GM19438 (cell line): ENCODE data around the gene DRGX.

ENCODE experiments used
- ATAC-seq: cut with Tn5 transposase; IDR thresholded peaks from one replicate; pipeline ENCODE4 v1.9.1; 2021; ENCODE audit warnings: low read depth; ENCODE audit not compliant: unreplicated experiment

DRGX gene

DNA sequence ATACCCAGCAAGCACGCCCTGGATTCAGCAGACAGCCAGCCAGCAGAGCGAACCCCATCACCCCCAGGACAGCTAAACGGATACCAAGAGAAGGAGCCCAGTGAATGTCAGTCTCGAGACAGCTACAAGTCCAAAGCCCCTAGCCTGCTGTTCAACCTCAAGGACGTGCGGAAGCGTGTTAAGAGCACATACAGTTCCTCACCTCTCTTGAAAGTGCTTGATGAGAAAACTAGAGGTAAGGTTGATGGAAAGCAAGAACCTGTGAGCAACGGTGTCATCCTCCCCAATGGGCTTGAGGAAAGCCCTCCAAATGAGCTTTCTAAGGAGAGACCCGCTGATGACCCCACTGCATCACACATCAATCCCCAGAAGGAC is 72.0 kb downstream of the DRGX start:
- no peak for ATAC-seq

DNA sequence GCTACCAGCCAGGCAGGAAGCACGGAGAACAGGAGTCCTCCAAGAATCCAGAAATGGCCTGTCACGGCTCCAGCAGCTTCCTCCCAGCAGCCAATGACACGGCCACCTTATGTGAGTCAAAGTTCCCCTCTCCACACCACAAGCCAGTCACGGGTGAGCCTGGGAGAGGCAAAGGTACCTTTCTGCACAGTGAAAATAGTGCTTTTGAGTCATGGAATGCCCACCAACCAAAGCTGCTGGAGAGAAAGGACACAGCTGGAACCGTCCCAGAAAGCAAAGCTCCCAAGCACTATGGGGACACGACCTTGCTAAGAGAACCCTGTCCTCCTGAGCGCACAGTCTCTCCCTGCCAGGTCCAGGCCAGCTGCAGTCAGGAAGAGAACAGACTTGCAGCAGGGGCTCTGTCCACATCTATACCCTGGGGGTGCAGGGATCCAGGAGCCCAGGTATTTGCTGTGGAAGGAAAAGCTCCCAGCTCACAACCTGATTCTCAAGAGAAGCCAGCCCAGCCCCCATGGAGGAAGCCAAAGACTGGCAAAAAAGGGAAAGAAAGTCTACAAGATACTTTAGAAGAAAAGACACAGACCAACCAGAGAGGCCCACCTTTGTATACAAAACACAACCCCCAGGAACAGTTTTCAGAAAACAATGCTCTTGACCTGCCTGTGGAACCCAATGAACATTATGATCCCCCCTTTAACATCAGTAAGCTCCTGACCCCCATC is 72.6 kb downstream of the DRGX start:
- no peak for ATAC-seq

DNA sequence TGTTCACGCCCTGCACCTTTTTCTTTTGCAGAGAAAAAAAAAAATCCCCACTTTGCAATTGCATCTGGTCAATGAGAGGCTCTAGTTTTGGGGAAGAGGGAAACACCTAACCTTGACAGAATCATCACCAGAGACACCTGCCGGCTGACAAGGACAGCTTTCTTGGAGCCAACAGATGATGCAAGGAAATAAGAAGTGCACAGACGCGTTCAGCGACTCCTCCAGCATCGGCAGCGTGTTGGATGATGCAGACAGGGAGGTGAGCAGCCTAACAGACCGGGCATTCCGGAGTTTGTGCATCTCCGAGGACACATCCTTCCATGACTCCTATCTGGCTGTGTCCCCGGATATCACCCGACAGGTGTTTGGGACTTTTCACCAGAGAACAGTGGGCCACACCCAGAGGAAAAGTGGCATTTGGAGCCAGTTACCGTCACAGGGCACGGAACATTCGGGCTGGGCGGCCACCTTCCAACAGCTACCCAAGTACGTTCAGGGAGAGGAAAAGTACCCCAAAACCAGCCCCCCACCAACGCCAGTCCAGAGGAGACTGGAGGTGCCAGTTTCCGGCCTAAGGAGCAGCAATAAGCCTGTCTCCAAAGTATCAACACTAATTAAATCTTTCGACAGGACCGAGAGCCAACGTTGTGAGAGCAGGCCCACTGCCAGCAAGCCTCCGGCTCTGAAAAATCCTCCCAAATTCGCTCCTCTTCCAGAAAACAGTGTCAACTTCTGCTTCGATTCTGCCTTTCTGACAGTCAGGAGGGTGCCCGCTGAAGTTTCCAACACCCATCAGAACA is 73.3 kb downstream of the DRGX start:
- no peak for ATAC-seq

DNA sequence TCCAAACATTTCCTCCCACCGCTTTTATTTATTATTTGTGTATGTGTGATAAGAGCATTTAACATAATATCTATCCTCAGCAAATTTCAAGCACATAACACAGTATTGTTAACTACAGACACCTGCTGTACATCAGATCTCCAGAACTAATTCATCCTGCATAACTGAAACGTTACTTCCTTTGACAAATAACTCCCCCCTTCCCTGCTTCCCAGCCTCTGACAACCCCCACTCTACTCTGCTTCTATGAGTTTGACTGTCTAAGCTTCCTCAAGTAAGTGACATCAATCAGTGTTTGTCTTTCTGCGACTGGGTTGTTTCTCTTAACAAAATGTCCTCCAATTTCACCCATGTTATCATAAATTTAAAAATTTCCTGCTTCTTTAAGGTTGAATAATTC is 74.9 kb downstream of the DRGX start:
- ATAC-seq: no peak

DNA sequence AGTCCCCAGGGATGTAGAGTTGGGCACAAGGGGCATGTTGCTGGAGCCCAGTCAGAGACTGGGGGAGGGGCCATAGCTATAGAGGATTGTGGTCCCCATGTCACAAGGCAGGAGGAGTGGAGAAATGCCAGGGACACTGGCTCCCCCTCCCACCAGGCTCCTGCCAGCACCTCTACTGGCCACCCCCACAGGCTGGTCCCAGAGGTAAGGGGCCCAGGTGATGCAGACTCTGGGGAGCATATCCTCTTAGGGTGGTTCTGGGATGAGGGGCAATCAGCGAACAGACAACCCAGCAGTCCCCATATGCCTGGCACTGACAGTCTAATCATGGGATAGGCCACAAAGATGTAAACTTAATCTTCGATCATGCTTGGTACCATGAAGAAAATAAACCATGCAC is 75.7 kb downstream of the DRGX start:
- ATAC-seq: no peak

DNA sequence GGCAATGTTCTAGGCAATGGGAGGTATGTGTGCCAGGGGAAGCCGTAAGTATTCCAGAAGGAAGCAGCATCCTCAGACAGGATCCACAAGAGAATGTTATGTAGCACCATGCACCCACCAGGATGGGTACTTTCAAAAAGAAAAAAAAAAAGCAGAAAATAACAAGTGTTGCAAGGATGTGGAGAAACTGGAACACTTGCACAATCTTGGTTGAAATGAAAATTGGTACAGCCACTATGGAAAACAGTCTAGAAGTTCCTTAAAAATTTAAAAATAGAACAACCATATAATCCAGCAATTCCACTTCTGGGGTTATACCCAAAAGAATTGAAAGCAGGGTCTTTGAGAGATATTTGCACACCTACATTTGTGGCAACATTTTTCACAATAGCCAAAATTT is 76.7 kb downstream of the DRGX start:
- ATAC-seq: no peak

DNA sequence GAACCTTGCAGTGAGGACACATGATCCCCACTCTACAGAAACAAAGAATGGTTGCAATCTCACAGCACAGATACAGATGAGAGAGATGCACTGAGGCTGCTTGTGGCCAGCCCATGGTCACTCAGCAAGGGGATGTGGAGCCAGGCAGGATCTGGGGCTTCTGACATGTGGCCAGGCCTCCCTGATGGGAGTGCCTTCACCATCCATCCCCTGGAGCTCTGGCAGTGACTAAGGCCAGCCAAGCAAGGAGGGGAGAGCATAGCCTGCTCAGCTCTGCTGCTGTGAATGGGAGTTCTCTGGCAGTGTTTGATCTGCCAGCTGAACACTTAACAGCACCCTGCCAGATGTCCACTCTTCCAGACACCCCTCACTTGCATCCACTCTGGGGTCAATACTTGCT is 77.1 kb downstream of the DRGX start:
- ATAC-seq: no peak

DNA sequence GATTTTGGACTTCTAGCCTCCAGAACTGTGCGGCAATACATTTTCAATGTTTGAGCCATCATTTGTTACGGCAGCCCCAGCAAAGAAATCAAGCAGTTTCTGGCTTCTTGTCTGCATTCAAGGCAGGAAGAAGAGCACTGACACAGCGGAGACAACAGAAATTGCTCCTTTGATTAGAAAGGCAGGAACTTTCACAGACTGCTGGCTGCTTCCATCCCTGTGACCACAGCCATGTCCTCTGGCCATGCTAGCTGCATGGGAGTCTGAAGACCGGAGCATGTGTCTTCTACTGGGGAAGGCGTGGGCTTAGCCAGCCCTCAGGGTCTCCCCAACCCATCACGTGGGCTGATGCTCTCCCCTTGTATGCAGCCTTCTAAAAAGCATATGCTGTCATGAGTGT is 77.9 kb downstream of the DRGX start:
- ATAC-seq: no peak

DNA sequence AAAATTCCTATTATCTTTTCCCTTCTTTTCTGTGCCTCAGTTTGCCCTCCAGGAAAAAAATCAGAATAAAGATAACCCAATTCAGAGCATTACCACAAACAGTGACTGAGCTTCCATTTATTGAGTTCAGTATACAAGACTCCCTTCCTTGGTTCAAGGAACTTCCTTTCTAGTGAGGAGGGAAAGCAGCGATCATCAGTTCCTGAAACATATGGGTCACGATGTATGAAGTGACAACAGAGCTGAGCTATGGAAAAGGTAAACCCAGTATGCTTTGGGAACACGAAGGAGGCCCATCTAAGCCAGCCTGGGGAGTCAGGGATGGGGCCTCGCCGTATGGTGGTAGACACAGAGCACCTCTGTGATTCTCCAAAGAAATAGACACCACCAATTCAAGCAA is 81.1 kb downstream of the DRGX start:
- ATAC-seq: no peak
